Measurements from ENCODE around the gene FAM120A.
"Not testable (repeated sequence)": the region's sequence is repeated elsewhere in the genome, so short reads cannot be mapped to it uniquely, and the experiment has no call there.

DNA sequence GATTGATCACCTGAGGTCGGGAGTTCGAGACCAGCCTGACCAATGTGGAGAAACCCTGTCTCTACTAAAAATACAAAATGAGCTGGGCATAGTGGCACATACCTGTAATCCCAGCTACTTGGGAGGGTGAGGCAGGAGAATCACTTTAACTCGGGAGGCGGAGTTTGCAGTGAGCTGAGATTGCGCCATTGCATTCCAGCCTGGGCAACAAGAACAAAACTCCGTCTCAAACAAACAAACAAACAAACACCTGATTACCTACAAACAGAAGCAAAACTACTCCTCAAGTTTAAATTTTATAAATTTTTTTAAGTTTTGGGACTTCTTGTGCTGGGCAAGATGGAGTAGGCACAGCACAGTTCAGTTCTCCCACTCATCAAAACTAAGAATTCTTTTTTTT is 12.2 kb upstream of the FAM120A start:
- TF ChIP-seq CTCF (IDR thresholded peaks at IDR 0.05); POLR2AphosphoS5 (IDR thresholded peaks at IDR 0.05; ENCODE audit: low read depth, low read length); REST (IDR thresholded peaks at IDR 0.05; ENCODE audit: insufficient read depth in 1 of 2, low read depth in 2 of 2, low read length in 1 of 2): not testable (repeated sequence)
